GM21619 (cell line): ENCODE measurements around the gene KIAA0513.

ENCODE experiments used
- ATAC-seq: cut with Tn5 transposase; IDR thresholded peaks from one replicate; pipeline ENCODE4 v1.9.1; 2021; ENCODE audit not compliant: unreplicated experiment

Gene KIAA0513

DNA sequence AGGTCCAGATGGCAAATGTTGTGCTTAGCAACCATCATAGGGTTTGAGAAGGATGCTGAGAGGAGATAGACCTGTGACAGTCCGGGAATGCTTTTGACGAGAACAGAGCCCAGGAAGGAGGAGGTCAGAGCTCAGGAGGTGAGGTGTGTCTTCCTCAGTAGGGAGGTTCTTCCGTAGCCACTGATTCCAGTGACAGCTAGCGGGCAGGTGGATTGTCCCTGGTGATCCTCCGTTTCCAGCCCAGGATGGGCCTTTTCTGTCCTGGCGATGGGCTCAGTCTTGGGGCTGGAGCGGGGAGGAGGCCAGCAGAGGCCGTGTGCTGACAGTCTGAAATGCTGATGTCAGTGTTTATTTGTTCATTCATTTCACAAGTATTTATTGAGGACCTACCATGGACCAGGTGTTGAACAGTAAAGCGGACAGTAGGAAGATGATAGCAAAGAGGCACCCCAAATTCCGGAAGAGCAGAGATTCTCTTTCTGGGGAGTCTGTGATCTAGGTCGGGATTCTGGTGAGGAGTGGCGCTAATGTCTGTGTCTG lies 38.8 kb downstream of the KIAA0513 start:
- ATAC-seq = no peak

DNA sequence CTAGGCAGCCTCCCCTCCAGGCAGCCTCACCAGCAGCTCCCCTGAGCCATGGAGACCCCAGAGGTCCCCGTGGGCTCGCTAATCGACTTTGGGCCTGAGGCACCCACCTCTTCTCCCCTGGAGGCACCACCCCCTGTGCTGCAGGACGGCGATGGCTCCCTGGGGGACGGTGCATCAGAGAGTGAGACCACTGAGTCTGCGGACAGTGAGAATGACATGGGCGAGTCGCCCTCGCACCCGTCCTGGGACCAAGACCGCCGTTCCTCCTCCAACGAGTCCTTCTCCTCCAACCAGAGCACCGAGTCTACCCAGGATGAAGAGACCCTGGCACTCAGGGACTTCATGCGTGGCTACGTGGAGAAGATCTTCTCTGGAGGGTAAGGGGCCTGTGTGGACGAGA lies 39.4 kb downstream of the KIAA0513 start:
- ATAC-seq = no peak

DNA sequence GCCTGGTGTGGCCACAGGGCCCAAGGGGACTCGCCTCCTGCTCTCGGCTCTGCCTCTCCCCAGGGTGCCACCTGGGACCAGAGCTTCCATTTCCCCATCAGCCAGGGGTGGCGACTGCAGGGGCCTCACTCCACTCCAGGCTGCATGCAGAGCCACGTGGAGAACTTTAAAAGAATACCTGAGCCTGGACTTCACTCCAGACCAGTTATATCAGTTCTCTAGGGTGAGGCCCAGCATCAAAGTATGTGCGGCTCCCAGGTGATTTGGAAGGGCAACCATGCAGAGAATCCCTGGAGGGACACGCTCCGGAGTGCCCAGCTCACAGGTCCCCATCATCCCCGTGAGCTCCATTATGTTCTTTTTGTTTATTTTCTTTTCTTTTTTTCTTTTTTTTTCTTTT lies 39.8 kb downstream of the KIAA0513 start:
- no peak for ATAC-seq

DNA sequence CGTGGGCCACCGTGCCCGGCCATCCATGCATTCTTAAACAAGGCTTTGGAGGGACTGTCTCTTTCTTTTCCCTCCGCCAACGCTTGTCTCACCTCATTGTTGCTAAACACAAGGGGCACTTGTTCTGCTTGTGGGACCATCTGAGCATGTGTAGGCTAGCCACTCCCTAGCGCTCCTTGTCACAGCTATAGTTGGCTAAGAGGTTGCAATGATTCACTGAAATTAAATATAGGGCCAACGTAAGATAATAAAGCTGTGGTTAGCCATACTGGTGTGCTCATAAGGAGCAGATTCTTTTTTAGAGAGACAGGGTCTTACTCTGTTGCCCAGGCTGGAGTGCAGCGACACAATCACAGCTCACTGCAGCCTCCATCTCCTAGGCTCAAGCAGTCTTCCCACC lies 41.2 kb downstream of the KIAA0513 start:
- no peak for ATAC-seq

DNA sequence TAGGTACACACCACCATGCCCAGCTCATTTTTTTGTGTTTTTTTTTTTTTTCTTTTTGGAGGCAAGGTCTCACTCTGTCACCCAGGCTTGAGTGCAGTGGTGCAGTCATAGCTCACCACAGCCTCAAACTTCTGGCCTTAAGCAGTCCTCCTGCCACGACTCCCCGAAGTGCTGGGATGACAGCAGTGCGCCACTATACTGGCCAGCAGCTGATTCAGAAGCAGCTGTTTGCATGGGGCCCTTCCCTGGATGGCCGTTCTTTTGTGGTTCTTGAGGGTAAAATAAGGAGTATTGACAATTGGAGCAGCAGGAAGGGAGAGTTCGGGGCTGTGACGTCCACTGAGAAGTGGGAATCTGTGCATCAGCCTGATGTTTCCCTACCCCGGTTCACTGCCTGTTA lies 41.6 kb downstream of the KIAA0513 start:
- ATAC-seq = no peak

DNA sequence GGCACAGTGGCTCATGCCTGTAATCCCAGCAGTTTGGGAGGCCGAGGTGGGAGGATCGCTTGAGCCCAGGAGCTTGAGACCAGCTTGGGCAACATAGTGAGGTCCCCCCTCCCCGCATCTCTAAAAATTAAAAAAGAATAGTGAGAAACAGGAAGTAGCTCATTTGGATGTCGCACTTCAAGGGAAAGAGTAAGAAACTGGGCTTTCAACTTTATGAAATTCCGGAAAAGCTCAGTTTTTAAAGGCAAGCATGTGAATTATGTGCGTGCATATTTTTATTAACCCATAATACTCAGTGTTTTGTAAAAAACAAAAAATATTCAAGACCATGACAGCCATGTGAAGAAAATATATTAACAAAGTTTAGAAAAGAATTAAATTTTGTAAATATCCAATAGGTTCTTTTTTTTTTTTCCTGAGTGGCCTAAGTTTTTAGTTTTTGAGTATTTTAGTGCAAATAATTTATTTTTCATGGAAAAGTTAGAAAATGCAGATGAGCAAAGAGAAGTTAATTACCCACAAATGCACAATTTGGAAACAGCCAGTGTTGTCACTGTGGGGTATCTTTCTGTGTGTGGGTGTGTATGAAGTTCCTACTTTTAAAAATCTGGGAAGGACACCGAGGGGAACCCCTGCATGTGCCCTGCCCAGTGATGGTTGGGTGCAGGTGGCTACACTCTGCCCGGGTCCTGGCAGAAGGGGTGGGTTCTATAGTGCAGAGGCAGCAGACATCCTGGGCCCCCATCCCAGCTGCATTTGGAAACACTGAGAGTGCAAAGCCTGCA lies 44.7 kb downstream of the KIAA0513 start:
- no peak for ATAC-seq

DNA sequence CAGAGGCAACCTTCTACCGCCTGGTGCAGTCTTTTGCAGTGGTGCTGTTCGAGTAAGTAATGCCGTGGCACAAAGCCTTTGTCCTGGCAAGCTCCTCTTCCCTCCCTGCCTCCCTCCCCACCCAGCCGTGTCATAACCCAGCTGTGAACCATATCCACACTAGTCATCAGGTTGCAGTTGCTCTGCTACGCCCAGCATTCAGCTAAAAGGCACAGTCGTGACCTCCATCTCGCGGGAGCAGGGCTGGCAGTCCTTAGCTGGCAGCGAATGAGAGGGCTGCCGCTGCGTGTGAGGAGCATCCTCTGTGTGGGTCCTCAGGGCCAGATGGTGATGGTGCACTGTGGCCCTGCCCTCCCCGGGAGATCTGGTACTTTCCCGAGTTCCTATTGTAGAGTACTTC lies 45.4 kb downstream of the KIAA0513 start:
- no peak for ATAC-seq

DNA sequence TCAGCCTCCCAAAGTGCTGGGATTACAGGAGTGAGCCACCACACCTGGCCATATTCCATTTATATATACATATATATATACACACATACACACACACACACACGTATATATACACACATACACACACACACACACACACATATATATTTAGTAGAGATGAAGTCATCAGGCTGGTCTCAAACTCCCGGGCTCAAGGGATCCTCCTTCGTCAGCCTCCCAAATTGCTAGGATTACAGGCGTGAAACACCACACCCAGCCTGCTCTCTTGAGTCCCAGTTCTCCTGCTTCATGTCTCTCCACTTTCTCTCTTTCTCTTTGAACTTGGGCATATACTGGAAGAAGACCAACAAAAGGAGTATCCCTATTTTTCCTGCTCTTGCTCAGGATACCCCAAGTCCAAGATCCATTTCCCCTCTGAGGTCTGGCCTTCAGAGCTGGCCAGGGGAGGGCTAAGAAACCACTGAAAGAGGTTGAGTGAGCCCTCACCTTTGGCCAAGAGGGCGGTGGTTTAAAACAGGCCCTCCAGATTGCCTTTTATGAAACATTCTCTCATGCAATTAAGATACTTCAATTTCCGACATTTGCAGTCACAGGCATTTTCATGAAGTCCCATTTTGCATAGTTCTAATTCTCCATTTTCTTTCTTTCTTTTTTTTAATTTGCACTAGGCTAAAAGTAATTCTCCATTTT lies 46.8 kb downstream of the KIAA0513 start:
- no peak for ATAC-seq

DNA sequence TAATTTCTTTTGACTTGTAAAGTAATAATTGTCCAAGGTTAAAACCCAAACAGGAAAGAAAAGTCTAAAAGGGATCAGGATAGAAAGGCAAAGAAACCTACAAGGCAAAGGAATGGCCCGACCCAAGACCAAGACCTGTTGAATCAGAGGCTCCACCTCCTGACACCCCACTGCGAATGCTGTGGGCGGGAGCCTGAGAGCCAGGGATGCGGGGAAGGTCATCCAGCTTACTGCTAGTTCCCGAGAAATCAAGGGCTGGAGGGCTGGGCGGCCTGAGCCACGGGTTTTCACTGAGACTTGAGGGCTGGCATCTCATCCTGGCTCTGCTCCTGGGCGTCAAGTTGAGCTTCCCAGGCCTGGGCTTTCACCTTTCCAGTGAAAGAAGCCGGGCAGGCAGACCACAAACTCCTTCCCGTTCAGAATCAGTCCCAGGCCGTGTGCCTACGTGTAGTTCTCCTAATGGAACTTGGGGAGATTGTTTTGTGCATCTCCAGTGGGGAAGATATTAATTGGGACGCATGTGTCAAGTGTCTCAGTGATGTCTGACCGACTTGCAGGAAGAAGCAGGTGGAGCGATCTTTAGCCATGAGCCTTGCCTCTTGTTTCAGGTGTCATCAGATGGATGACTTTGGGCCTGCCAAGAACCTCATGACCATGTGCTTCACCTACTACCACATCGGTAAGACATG lies 47.8 kb downstream of the KIAA0513 start:
- ATAC-seq = no peak

DNA sequence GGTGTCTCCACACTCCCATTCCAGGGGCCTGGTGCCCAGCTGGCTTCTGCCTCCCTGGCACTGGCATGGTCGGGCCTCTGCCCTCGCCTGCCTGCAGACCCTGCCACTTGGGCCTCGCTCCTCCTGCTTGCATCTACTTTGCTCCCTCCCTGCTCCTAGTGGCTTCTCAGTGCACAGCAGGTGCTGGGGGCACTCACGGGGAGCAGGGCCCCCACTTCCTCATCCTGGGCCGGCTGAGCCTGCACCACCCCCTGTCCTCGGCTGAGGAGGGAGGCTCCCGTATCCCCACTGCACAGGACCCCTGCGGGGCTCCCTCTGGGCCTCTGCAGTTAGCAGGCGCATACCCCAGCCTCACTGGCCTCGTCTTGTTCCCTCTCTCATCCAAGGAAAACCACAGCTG lies 49.4 kb downstream of the KIAA0513 start:
- no peak for ATAC-seq

DNA sequence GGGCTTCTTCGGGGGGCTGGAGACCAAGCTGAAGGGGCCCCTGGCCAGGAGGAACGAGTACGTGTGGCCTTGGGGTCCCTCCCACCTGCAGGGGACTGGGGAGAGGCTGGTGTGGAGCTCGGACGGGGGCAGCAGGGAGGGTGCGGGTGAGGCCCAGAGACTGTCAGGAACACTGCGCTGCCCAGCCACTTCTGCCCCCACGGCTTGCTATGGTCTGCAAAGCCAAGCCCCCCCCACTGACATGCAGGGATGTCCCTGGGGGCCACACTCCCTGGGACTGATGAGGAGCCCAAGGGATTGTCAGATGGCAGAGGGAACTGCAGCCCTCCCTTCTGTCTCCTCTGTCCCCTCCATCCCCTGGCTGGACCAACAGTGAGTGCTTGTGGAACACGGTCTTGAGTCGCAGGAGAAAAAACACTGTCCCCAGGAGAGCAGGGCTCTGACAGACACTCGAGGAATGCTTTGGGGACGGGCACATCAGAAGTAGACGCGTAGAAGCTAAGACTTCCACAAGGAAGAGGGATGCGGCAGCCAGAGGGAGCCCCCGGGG lies 50.1 kb downstream of the KIAA0513 start:
- no peak for ATAC-seq

DNA sequence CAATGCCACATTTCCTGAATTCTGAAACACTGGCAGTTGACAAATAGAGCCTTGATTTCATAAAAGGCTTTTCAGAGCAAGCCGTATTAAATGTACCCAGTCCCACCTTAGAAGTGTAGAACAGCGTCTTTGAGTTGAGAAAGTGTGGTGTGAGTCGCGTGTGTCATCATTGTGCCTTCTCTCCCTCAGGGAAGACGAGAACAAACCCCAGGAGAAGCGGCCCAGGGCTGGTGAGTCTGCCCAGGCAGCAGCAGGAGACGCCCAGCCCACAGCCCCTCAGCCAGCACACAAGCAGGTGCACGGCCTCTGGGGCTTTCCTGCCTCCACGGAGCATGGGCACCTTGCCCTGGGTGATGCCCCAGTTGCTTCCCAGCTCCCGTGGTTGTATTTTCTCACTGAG lies 50.6 kb downstream of the KIAA0513 start:
- ATAC-seq = no peak

DNA sequence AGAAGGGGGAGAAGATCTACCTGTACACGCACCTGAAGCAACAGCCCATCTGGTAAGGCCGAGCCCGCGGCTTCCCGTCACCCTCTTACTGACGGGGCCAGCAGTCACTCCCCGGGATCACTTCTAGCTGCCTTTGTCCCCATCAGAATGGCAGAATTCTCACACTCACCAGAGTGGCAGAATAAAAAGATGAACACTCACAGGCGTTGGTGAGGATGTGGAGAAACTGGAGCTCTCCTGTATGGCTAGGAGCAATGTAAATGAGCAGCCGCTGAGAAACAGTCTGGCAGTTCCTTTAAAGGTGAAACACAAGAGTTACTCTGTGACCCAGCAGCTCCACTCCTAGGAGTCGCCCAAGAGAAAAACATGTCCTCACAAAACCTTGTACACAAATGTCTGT lies 51.4 kb downstream of the KIAA0513 start:
- ATAC-seq = no peak

DNA sequence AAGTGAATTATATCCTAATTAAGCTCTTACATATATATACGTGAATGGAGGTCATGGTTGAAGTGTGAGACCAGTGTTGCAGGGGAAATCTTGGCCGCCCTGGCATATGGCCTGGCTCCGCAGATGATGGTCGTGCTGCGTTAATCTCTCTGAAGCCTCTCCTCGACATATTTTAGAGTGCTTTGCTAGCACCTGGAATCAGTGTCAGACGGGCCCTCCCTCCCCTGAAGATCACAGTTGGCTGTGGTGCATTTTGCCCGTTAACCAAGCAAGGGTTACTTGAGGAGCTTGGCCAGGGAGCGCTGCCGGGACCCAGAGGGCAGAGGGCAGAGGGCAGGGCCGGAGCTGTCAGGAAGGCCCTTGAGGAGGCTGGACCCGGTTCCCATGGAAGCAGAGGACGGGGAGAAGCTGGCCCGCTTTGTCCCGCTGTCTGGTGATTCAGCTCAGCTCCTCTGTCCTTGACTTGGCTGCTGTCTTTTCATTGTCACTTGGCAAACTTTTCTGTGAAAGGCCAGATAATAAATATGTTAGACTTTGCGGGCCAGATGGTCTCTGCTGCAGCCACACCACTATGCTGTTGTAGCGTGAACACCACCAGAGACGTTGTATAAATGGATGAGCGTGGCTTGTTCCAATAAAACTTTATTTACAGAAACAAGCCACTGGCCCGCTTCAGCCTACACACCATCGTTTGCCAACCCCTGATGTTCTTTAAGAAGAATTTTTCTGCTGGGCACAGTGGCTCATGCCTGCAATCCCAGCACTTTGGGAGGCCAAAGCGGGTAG lies 52.4 kb downstream of the KIAA0513 start:
- ATAC-seq = no peak

DNA sequence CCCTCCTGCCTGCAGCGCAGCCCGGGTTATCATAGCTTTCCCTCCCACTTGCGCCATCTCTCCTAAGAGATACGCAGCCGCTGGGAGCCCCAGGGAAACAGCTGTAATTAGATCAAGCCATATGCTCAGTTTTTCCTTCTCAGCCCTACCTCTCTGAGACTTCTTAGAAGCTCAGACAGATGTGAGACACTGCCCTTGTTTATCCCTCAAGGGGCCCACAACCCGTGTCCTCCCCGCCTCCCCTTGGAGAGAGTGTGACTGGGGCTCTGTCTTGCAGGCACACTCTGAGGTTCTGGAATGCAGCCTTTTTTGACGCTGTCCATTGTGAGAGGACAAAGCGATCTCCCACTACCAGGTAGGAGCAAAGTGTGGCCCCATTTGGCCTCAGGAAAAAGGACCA lies 53.4 kb downstream of the KIAA0513 start:
- no peak for ATAC-seq

DNA sequence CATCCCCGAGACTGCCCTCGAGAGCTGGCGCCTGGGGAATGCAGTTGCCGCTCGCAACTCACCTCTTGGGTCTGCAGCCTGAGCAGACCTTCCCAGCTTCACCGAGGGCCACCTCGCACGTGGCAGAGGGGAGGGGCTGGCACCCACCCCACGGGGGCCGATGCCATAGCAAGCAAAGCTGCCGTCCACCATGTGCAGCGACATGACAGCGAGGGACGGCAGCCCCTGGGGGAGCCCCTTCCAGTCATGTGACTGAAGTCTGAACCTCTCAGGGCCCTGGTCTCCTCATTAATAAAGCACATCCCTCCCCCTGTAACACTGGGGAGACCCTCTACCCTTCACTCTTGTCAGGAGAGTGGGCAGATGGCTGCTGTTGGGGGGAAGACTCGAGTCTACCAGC lies 54.2 kb downstream of the KIAA0513 start:
- ATAC-seq = no peak

DNA sequence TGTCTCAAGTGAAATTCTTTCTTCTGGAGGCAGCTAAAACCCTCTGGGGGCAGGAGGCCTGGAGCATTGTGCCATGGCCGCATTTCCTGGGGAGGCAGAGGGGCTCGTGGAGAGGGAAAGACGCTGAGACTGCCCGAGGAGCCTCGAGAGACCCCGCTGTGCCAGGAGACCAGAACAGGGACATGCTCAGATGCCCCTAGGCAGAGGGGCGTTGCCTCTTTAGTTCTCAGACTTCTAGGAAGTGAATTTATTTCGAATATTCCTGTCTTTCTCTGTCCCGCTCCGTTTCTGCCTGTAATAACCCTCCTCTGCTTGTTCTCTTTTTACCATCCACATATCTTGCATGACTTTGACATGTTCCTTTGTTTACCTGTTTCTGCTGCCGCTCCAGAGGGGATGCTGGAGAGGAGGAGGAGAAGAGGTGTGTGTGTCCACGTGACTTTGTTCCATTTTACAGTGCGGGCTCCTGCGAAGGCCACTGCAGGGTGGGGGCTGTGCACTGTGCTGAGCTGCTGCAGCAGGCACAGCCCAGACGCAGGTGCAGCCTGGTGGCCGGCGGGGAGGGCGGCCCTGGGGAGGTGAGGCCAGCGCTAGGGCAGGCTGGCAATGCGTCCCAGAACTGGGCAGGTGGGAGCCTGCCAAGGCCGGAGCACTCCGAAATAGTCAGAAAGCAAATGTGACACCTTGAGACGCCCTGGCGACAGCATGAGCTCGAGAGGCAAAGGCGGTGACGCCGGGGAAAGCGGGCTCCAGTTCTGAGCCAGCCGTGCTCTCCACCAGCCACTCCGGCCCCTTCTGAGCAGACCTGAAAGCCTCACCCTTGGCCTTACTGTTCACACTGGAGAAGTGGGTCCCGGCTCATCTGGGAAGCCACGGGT lies 54.8 kb downstream of the KIAA0513 start:
- ATAC-seq = no peak

DNA sequence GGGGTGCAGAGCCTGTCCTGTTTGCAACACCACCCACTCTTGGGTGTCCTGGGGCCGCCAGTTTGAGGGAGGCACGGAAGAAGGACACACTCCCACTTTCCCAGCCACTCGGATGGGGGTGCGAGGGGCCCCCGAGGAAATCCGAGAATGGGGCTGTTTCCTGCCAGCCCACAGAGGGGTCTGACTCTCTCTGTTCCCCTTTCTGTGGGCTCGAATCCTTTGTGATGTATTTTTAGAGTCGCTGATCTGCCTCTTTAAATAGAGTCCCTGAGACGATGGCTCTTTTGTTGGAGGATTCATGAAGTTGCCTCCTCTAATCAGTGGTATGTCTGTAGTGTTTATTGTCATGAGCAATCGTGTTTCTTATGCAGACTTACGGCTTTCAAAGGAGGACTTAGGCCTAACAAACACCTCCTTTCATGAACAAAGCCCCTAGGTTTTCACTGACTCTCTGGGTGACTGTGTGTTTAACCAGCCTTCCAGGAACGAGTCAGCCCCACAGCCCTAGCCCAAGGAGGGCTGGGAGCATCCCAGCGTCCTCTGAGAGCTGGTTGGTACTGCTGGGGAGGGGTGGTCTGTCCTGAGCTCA lies 55.5 kb downstream of the KIAA0513 start:
- no peak for ATAC-seq

DNA sequence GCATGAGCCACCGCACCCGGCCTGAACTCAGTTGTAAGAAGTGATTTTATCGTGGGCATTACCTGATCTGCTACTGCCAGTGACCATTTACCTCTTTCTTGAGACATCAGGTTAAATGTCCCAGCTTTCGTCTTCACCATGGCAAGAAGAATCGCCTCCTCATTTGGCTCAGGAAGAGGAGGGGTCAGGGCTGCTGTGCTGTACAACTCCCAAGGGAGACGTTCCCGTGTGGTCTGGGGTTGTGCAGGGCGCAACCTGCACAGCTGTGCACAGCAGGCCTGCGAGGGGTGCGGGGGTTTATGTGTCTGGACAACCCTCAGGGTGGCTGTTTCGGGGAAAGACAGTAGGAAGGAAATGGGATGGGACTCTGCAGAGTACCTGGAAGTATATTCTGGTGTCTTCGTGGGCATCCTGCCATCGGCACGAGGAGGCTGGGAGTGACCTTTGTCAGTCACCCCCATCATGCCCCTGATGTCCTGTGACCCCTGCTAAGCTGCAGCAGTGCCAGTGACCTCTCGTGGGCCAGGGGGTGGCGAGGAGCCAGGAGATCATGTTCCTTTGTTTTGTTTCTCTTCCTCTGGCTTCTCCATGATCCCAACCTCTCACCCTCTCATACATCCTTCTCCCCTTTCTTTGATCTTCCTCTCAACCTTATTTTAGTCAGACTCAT lies 57.4 kb downstream of the KIAA0513 start:
- ATAC-seq = no peak
